H9 (cell line): ENCODE measurements around the gene CYP19A1. TPM values are rescaled to one million over a fixed set of nuclear protein-coding genes. Genes with fewer than 3 reads are reported as not detected.

Experiments used
- DNase-seq: peaks from one replicate; pipeline ENCODE4 v3.0.0-alpha.2; 2017
- H2AFZ ChIP-seq: one replicate; pipeline ENCODE4 v1.6.1; 2013; ENCODE audit warnings: mild to moderate bottlenecking, low read length, control low read depth, moderate library complexity
- H2AK5ac ChIP-seq: 2 replicates; pipeline ENCODE4 v1.6.1; 2013; ENCODE audit warnings: low read length, control low read depth, mixed read lengths; ENCODE audit not compliant: insufficient read length
- H2BK120ac ChIP-seq: one replicate; pipeline ENCODE4 v1.6.1; 2013; ENCODE audit warnings: low read depth, mild to moderate bottlenecking, low read length, control low read depth, inconsistent platforms; ENCODE audit not compliant: poor library complexity, severe bottlenecking
- H2BK12ac ChIP-seq: 2 replicates; pipeline ENCODE4 v1.6.1; 2013; ENCODE audit warnings: low read length, control low read depth, mixed read lengths, low read depth; ENCODE audit not compliant: insufficient read length
- H2BK15ac ChIP-seq: 2 replicates; pipeline ENCODE4 v1.6.1; 2013; ENCODE audit warnings: low read depth, low read length, control low read depth
- H2BK20ac ChIP-seq: one replicate; pipeline ENCODE4 v1.6.1; 2013; ENCODE audit warnings: low read depth, mild to moderate bottlenecking, low read length, control low read depth, inconsistent platforms; ENCODE audit not compliant: poor library complexity, severe bottlenecking
- H2BK5ac ChIP-seq: 2 replicates; pipeline ENCODE4 v1.6.1; 2013; ENCODE audit warnings: low read length, control low read depth, mixed read lengths; ENCODE audit not compliant: insufficient read length
- H3K14ac ChIP-seq: 2 replicates; pipeline ENCODE4 v1.6.1; 2013; ENCODE audit warnings: low read length, control low read depth; ENCODE audit not compliant: insufficient read depth
- H3K18ac ChIP-seq: 2 replicates; pipeline ENCODE4 v1.6.1; 2013; ENCODE audit warnings: low read depth, mild to moderate bottlenecking, mixed read lengths, low read length, control low read depth; ENCODE audit not compliant: insufficient read length
- H3K23ac ChIP-seq: 2 replicates; pipeline ENCODE4 v1.6.1; 2013; ENCODE audit warnings: low read length, control low read depth, mixed read lengths, low read depth; ENCODE audit not compliant: insufficient read length
- H3K23me2 ChIP-seq: 2 replicates; pipeline ENCODE4 v1.6.1; 2013; ENCODE audit warnings: low read depth, mild to moderate bottlenecking, mixed read lengths, low read length, control low read depth; ENCODE audit not compliant: insufficient read length, poor library complexity, severe bottlenecking
- H3K27ac ChIP-seq: 2 replicates; pipeline ENCODE4 v1.5.1; 2013; ENCODE audit warnings: low read length, control low read depth, mixed read lengths, low read depth; ENCODE audit not compliant: insufficient read length
- H3K27me3 ChIP-seq: 2 replicates; pipeline ENCODE4 v1.6.1; 2013; ENCODE audit warnings: low read length, control low read depth, inconsistent platforms; ENCODE audit not compliant: insufficient read depth
- H3K4ac ChIP-seq: 2 replicates; pipeline ENCODE4 v1.6.1; 2013; ENCODE audit warnings: low read depth, mild to moderate bottlenecking, control low read depth, inconsistent platforms, low read length, moderate library complexity
- H3K4me1 ChIP-seq: 2 replicates; pipeline ENCODE4 v1.6.1; 2013; ENCODE audit warnings: low read length, control low read depth, inconsistent platforms; ENCODE audit not compliant: insufficient read depth
- H3K4me2 ChIP-seq: 2 replicates; pipeline ENCODE4 v1.6.1; 2013; ENCODE audit warnings: low read length, control low read depth, mixed read lengths; ENCODE audit not compliant: insufficient read length, insufficient read depth
- H3K56ac ChIP-seq: 2 replicates; pipeline ENCODE4 v1.6.1; 2013; ENCODE audit warnings: low read depth, mild to moderate bottlenecking, mixed read lengths, low read length, control low read depth; ENCODE audit not compliant: insufficient read length
- H3K79me1 ChIP-seq: 2 replicates; pipeline ENCODE4 v1.6.1; 2013; ENCODE audit warnings: low read depth, mild to moderate bottlenecking, moderate library complexity, low read length, control low read depth, inconsistent platforms; ENCODE audit not compliant: insufficient read depth, poor library complexity, severe bottlenecking
- H3K79me2 ChIP-seq: 2 replicates; pipeline ENCODE4 v1.6.1; 2013; ENCODE audit warnings: low read length, control low read depth, inconsistent platforms; ENCODE audit not compliant: insufficient read depth
- H3K9ac ChIP-seq: 2 replicates; pipeline ENCODE4 v1.6.1; 2013; ENCODE audit warnings: low read length, control low read depth, mixed read lengths; ENCODE audit not compliant: insufficient read length; ENCODE audit errors: extremely low read depth
- H3K9me3 ChIP-seq: one replicate; pipeline ENCODE4 v1.6.1; 2013; ENCODE audit warnings: low read depth, low read length, inconsistent platforms; ENCODE audit not compliant: control insufficient read depth
- H3T11ph ChIP-seq: one replicate; pipeline ENCODE4 v1.6.1; 2013; ENCODE audit warnings: mild to moderate bottlenecking, low read length, control low read depth, inconsistent platforms
- H4K20me1 ChIP-seq: one replicate; pipeline ENCODE4 v1.6.1; 2013; ENCODE audit not compliant: control insufficient read depth, insufficient read length, insufficient read depth
- H4K5ac ChIP-seq: 2 replicates; pipeline ENCODE4 v1.6.1; 2013; ENCODE audit warnings: low read depth, mild to moderate bottlenecking, mixed read lengths, low read length, control low read depth; ENCODE audit not compliant: insufficient read length
- H4K8ac ChIP-seq: replicated peaks from 2 replicates; pipeline ENCODE4 v1.6.1; 2013; ENCODE audit warnings: low read length, control low read depth, mixed read lengths, low read depth; ENCODE audit not compliant: insufficient read length
- H4K91ac ChIP-seq: 2 replicates; pipeline ENCODE4 v1.6.1; 2013; ENCODE audit warnings: low read depth, mild to moderate bottlenecking, moderate library complexity, mixed read lengths, low read length, control low read depth; ENCODE audit not compliant: insufficient read length
- H3K27ac Mint-ChIP-seq, 3 experiments: 2 replicates in 2 of 3; 3 replicates in 1 of 3; pipeline ENCODE4 v1.8.0; 2020 to 2021; ENCODE audit warnings: mixed read lengths in 3 of 3, mild to moderate bottlenecking in 1 of 3, moderate library complexity in 1 of 3
- H3K27me3 Mint-ChIP-seq: 2 replicates; pipeline ENCODE4 v1.8.0; 2021; ENCODE audit warnings: low read depth, mild to moderate bottlenecking, moderate library complexity, mixed read lengths
- H3K36me3 Mint-ChIP-seq, 3 experiments: 2 replicates in 2 of 3; 3 replicates in 1 of 3; pipeline ENCODE4 v1.8.0; 2020 to 2021; ENCODE audit warnings: low read depth in 3 of 3, mixed read lengths in 3 of 3; ENCODE audit not compliant: insufficient read depth in 1 of 3
- H3K4me1 Mint-ChIP-seq, 2 experiments: 2 replicates each; pipeline ENCODE4 v1.8.0; 2020; ENCODE audit warnings: mixed read lengths in 2 of 2
- H3K4me3 Mint-ChIP-seq, 2 experiments: 2 replicates in 1 of 2; 3 replicates in 1 of 2; pipeline ENCODE4 v1.8.0; 2020 to 2021; ENCODE audit warnings: mild to moderate bottlenecking in 2 of 2, mixed read lengths in 2 of 2, moderate library complexity in 1 of 2
- H3K9me3 Mint-ChIP-seq, 2 experiments: 2 replicates in 1 of 2; 3 replicates in 1 of 2; pipeline ENCODE4 v1.8.0; 2020; ENCODE audit warnings: mild to moderate bottlenecking in 2 of 2, mixed read lengths in 2 of 2, moderate library complexity in 1 of 2
- CTCF ChIP-seq: fragments of 200-600 bp; sonication (generic); conservative IDR thresholded peaks from 3 replicates; pipeline ENCODE4 v1.8.0; 2021; ENCODE audit warnings: antibody characterized with exemption, mild to moderate bottlenecking
- WGBS: extraction: QIAGEN DNeasy Blood & Tissue Kit; methylation state at CpG from one replicate; pipeline ENCODE4 v1.1.7; 2013; ENCODE audit warnings: missing lambda C conversion rate, low lambda C conversion rate, mixed read lengths; ENCODE audit not compliant: insufficient read length; ENCODE audit errors: extremely low coverage; 5-methylcytosine and 5-hydroxymethylcytosine counted together
- total RNA-seq: library from RNA; stranded (reverse); gene quantifications from 2 replicates; pipeline ENCODE4 v1.2.1, GENCODE V29; 2021

Gene CYP19A1
- total RNA-seq, 1 experiment from 2014 or later, result not detected

GRCh38 chr15:51327081-51327480 lies 11.3 kb downstream of the CYP19A1 start:
- no peak overlapping the region for H3K9ac ChIP-seq
- H3K23me2 ChIP-seq, result no peaks in the 10 kb centered on the region
- no peak overlapping the region for H2BK15ac ChIP-seq
- H2BK20ac ChIP-seq, result no peak overlapping the region
- Mint-ChIP-seq H3K27ac (no peak overlapping the region), H3K36me3 (no peaks in the 10 kb centered on the region), H3K9me3 (no peaks in the 10 kb centered on the region; a peak in 1 of 5 replicates), H3K4me1 (no peaks in the 10 kb centered on the region), H3K27me3 (peaks cover 7% of the 10 kb centered on the region), H3K4me3 (no peak overlapping the region)
- no peaks in the 10 kb centered on the region for H3K27me3 ChIP-seq
- H3K9me3 ChIP-seq, result no peaks in the 10 kb centered on the region
- no peak overlapping the region for H3K4me2 ChIP-seq
- no peak overlapping the region for H2AK5ac ChIP-seq
- no peak overlapping the region for H4K8ac ChIP-seq
- no peak overlapping the region for H2BK12ac ChIP-seq
- no peaks in the 10 kb centered on the region for H3K79me1 ChIP-seq
- no peak overlapping the region for H3K4ac ChIP-seq
- no peak for DNase-seq
- no peak overlapping the region for H3K14ac ChIP-seq
- no peak overlapping the region for H2BK5ac ChIP-seq
- no peak overlapping the region for H3K23ac ChIP-seq
- H3T11ph ChIP-seq, result no peak overlapping the region
- H4K91ac ChIP-seq, result no peak overlapping the region
- no peaks in the 10 kb centered on the region for H4K20me1 ChIP-seq
- H2AFZ ChIP-seq, result no peak overlapping the region
- no peak overlapping the region for H3K27ac ChIP-seq
- H3K4me1 ChIP-seq, result no peaks in the 10 kb centered on the region
- H4K5ac ChIP-seq, result no peak overlapping the region
- H3K79me2 ChIP-seq, result no peaks in the 10 kb centered on the region
- H3K56ac ChIP-seq, result no peak overlapping the region
- H3K18ac ChIP-seq, result no peak overlapping the region
- no CpG with 5 or more reads among the region's 2 CpGs for WGBS
- TF ChIP-seq CTCF, result no peak
- H2BK120ac ChIP-seq, result no peak overlapping the region
